Measurements from ENCODE around the gene PRKAB1. TPM values are rescaled to one million over a fixed set of nuclear protein-coding genes. Genes with fewer than 3 reads are reported as not detected.
"Not testable (repeated sequence)": the region's sequence is repeated elsewhere in the genome, so short reads cannot be mapped to it uniquely, and the experiment has no call there.

The PRKAB1 gene
- total RNA-seq, 1 experiment from 2014 or later, result 36.3 TPM

- ChIA-PET POLR2A (no interaction called here), CTCF (no interaction called here)
- ATAC-seq (no peak), DNase-seq (ENCODE audit: low read depth, low spot score) (no peak)
- in situ Hi-C loops (cut with HindIII; ENCODE audit: low pct_unique_long_range_greater_than_20kb, low sequenced_read_pairs) (no loop called here), intact Hi-C loops (cut with micrococcal nuclease; ENCODE audit: unreplicated experiment) (loop anchor here (5.0 kb wide), 1 partner anchor 205 kb away; no protein-coding TSS in a partner anchor)
- Histone ChIP-seq H3K27ac (ENCODE audit: low read length) (no peak overlapping the region), H3K27me3 (ENCODE audit: control insufficient read depth, insufficient read depth, low read length) (peaks cover 2% of the 10 kb centered on the region; the same call in 1 of the 2 replicates), H3K36me3 (ENCODE audit: control insufficient read depth, insufficient read depth, low read length) (no peaks in the 10 kb centered on the region), H3K4me1 (ENCODE audit: control insufficient read depth, insufficient read depth, low read length) (no peaks in the 10 kb centered on the region), H3K9me3 (ENCODE audit: control insufficient read depth, insufficient read depth, low read depth, low read length) (peaks cover 14% of the 10 kb centered on the region; the same call in 1 of the 2 replicates), H3K4me3 (ENCODE audit: low read depth in 2 of 2, low read length in 2 of 2) (no peak overlapping the region)
- no TSS peak for BruUV-seq (replicated peaks)
- TF ChIP-seq REST (IDR thresholded peaks at IDR 0.05; ENCODE audit: insufficient read depth in 1 of 2, low read depth in 2 of 2, low read length in 1 of 2), result no peak
- TF ChIP-seq CTCF (IDR thresholded peaks at IDR 0.05), result no peak
- no peak for TF ChIP-seq POLR2AphosphoS5 (IDR thresholded peaks at IDR 0.05; ENCODE audit: low read depth, low read length)
- no peak for TF ChIP-seq TCF7L2 (IDR thresholded peaks at IDR 0.05; ENCODE audit: low read depth, low read length)
- TF ChIP-seq SIN3A (IDR thresholded peaks at IDR 0.05; ENCODE audit: borderline replicate concordance, insufficient read depth, low read depth, low read length), result no peak
Observed at GRCh38 chr12:119652665-119653064, 15.3 kb upstream of the PRKAB1 start.

GRCh38 chr12:119657001-119657400 lies 10.9 kb upstream of the PRKAB1 start:
- H3K36me3 ChIP-seq (ENCODE audit: control insufficient read depth, insufficient read depth, low read length); intact Hi-C loops (cut with micrococcal nuclease; ENCODE audit: unreplicated experiment); POLR2A ChIA-PET: not testable (repeated sequence)

GRCh38 chr12:119658166-119658565 lies 9.8 kb upstream of the PRKAB1 start:
- 0 out of 2 replicates have a peak, but pooled peaks have one; percentile 5 for TF ChIP-seq CTCF (IDR thresholded peaks at IDR 0.05)
- H3K27me3 ChIP-seq (ENCODE audit: control insufficient read depth, insufficient read depth, low read length); H3K4me1 ChIP-seq (ENCODE audit: control insufficient read depth, insufficient read depth, low read length); H3K27ac ChIP-seq (ENCODE audit: low read length); H3K36me3 ChIP-seq (ENCODE audit: control insufficient read depth, insufficient read depth, low read length); DNase-seq (ENCODE audit: low read depth, low spot score); H3K4me3 ChIP-seq (ENCODE audit: low read depth in 2 of 2, low read length in 2 of 2); in situ Hi-C loops (cut with HindIII; ENCODE audit: low pct_unique_long_range_greater_than_20kb, low sequenced_read_pairs); BruUV-seq (replicated peaks); ATAC-seq; intact Hi-C loops (cut with micrococcal nuclease; ENCODE audit: unreplicated experiment); H3K9me3 ChIP-seq (ENCODE audit: control insufficient read depth, insufficient read depth, low read depth, low read length): not testable (repeated sequence)
- ChIA-PET POLR2A (interaction anchor here (0.5 kb wide), 1 partner anchor 1707 kb away, joined by 5 read pairs; no protein-coding TSS in a partner anchor), CTCF (interaction anchor here (0.7 to 1.0 kb wide), 3 partner anchors 215 to 579 kb away, joined by 3 read pairs; no protein-coding TSS in a partner anchor)

More at GRCh38 chr12:119657001-119657400, 10.9 kb upstream of the PRKAB1 start:
- in situ Hi-C loops (cut with HindIII; ENCODE audit: low pct_unique_long_range_greater_than_20kb, low sequenced_read_pairs); DNase-seq (ENCODE audit: low read depth, low spot score); H3K27me3 ChIP-seq (ENCODE audit: control insufficient read depth, insufficient read depth, low read length); H3K4me1 ChIP-seq (ENCODE audit: control insufficient read depth, insufficient read depth, low read length); BruUV-seq (replicated peaks); H3K27ac ChIP-seq (ENCODE audit: low read length); ATAC-seq; H3K4me3 ChIP-seq (ENCODE audit: low read depth in 2 of 2, low read length in 2 of 2): not testable (repeated sequence)
- peaks cover 12% of the 10 kb centered on the region; the same call in 1 of the 2 replicates for H3K9me3 ChIP-seq (ENCODE audit: control insufficient read depth, insufficient read depth, low read depth, low read length)
- CTCF ChIA-PET, result interaction anchor here (0.7 kb wide), 1 partner anchor 19 kb away, joined by 14 read pairs; no protein-coding TSS in a partner anchor

Data from Panc1 (cell line).